OCI-LY7 (cell line): ENCODE measurements around the gene ESM1. TPM values are rescaled to one million over a fixed set of nuclear protein-coding genes. Genes with fewer than 3 reads are reported as not detected.

Experiments
- BruUV-seq: library from RNA; stranded (reverse); fragments of 400-500 nt; replicated peaks from 2 replicates; lab custom pipeline; 2021; lab: Mats Ljungman, UMichigan
- CTCF ChIA-PET: fragments of 300-600 bp; sonication (Branson Sonifier 250); formaldehyde crosslinking; loops from one replicate; lab custom pipeline; 2022; ENCODE audit warnings: antibody characterized with exemption; ENCODE audit not compliant: unreplicated experiment; lab: Charles Lee
- POLR2A ChIA-PET: fragments of 300-600 bp; sonication (Branson Sonifier 250); formaldehyde crosslinking; loops from one replicate; lab custom pipeline; 2022; ENCODE audit warnings: antibody characterized with exemption; lab: Charles Lee
- DNase-seq: peaks from one replicate; pipeline ENCODE4 v3.0.0-alpha.2; 2015; ENCODE audit warnings: low spot score
- H2AFZ ChIP-seq: fragments of 200-600 bp; sonication (generic), shearing (Covaris generic); 2 replicates; pipeline ENCODE4 v1.6.1; 2014; ENCODE audit warnings: mild to moderate bottlenecking, antibody characterized with exemption, low read length, moderate library complexity
- H3K27ac ChIP-seq: fragments of 200-600 bp; sonication (generic); 2 replicates; pipeline ENCODE4 v1.5.1; 2014; ENCODE audit warnings: mixed run types, low read depth, mild to moderate bottlenecking, moderate library complexity, low read length, inconsistent platforms; ENCODE audit not compliant: poor library complexity, severe bottlenecking
- H3K36me3 ChIP-seq: fragments of 200-600 bp; sonication (generic); 2 replicates; pipeline ENCODE4 v1.6.1; 2014; ENCODE audit warnings: mild to moderate bottlenecking, antibody characterized with exemption, low read length, moderate library complexity, mixed read lengths; ENCODE audit not compliant: insufficient read depth
- H3K4me1 ChIP-seq: fragments of 200-600 bp; sonication (generic); 2 replicates; pipeline ENCODE4 v1.5.1; 2014; ENCODE audit warnings: mild to moderate bottlenecking, low read length; ENCODE audit not compliant: insufficient read depth, poor library complexity, severe bottlenecking
- H3K4me2 ChIP-seq: fragments of 200-600 bp; sonication (generic); 2 replicates; pipeline ENCODE4 v1.6.1; 2014; ENCODE audit warnings: mild to moderate bottlenecking, low read length
- H3K4me3 ChIP-seq: fragments of 200-600 bp; sonication (generic); 2 replicates; pipeline ENCODE4 v1.5.1; 2014; ENCODE audit warnings: mild to moderate bottlenecking, low read depth, low read length; ENCODE audit not compliant: poor library complexity, severe bottlenecking
- H3K79me2 ChIP-seq: fragments of 200-600 bp; sonication (generic); 2 replicates; pipeline ENCODE4 v1.6.1; 2016; ENCODE audit warnings: low read depth, mild to moderate bottlenecking, low read length, moderate library complexity, mixed read lengths; ENCODE audit not compliant: insufficient read depth
- H3K9me2 ChIP-seq: fragments of 200-600 bp; sonication (generic); 2 replicates; pipeline ENCODE4 v1.6.1; 2016; ENCODE audit warnings: mild to moderate bottlenecking, low read length, mixed read lengths; ENCODE audit not compliant: insufficient read depth
- H3K9me3 ChIP-seq: fragments of 200-600 bp; sonication (generic); 2 replicates; pipeline ENCODE4 v1.6.1; 2014; ENCODE audit warnings: mild to moderate bottlenecking, mixed run types, low read length, mixed read lengths
- H4K20me1 ChIP-seq: fragments of 200-600 bp; sonication (generic); 2 replicates; pipeline ENCODE4 v1.6.1; 2014; ENCODE audit warnings: mild to moderate bottlenecking, antibody characterized with exemption, low read length, moderate library complexity, mixed read lengths; ENCODE audit not compliant: insufficient read depth
- EZH2phosphoT487 ChIP-seq: fragments of 200-600 bp; sonication (generic); IDR thresholded peaks from 2 replicates; pipeline ENCODE4 v1.6.1; 2018; ENCODE audit warnings: low read depth, borderline replicate concordance, mild to moderate bottlenecking, mixed run types, antibody characterized with exemption, low read length, moderate library complexity, mixed read lengths
- intact Hi-C: fragments of 100-400 bp; cut with micrococcal nuclease; formaldehyde crosslinking; loops from one replicate; pipeline ENCODE4 v1.10.0; 2022; ENCODE audit not compliant: unreplicated experiment
- total RNA-seq, 2 experiments: library from RNA; depleted of rRNA in 1 of 2; stranded (reverse); fragments of >200 nt in 1 of 2; shearing (Covaris generic) in 1 of 2; gene quantifications; 2 replicates each; pipeline ENCODE4 v1.2.3, GENCODE V29; 2014 to 2022
- TF ChIP-seq, protein P1 (sequence below): fragments of 200-600 bp; sonication (generic); conservative IDR thresholded peaks from 2 replicates; pipeline ENCODE4 v1.5.1; 2014; ENCODE audit warnings: mild to moderate bottlenecking, antibody characterized with exemption, low read length, moderate library complexity, mixed read lengths

ESM1 gene
- total RNA-seq, 2 experiments from 2014 or later = not detected

DNA sequence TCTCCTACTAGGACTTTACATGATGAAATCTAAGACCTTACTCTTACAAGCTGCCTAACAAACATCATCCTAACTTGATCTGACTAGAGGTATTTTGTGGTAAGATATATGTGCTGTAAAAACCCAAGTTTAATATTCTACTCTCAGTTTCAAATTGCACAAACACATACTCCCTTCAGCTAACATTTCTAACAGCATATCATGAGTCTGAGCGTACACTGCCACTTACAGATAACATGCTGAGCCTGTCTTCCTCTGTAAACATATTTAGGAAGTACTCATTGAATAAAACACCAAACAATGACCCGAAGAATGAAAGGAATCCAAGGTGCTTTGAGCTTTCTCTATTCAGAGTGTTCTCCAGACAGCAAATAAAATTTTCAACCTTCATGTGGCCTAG, 7.9 kb upstream of the ESM1 start:
- no peak for DNase-seq
- Histone ChIP-seq H3K9me2 (no peaks in the 10 kb centered on the region), H4K20me1 (no peaks in the 10 kb centered on the region), H3K4me1 (no peaks in the 10 kb centered on the region), H2AFZ (no peak overlapping the region), H3K27ac (no peak overlapping the region), H3K36me3 (no peaks in the 10 kb centered on the region), H3K9me3 (no peaks in the 10 kb centered on the region), H3K4me3 (no peak overlapping the region), H3K4me2 (no peak overlapping the region), H3K79me2 (no peaks in the 10 kb centered on the region)
- intact Hi-C loops = no loop called here
- ChIA-PET CTCF (no interaction called here), POLR2A (no interaction called here)
- TF ChIP-seq, protein P1, sequence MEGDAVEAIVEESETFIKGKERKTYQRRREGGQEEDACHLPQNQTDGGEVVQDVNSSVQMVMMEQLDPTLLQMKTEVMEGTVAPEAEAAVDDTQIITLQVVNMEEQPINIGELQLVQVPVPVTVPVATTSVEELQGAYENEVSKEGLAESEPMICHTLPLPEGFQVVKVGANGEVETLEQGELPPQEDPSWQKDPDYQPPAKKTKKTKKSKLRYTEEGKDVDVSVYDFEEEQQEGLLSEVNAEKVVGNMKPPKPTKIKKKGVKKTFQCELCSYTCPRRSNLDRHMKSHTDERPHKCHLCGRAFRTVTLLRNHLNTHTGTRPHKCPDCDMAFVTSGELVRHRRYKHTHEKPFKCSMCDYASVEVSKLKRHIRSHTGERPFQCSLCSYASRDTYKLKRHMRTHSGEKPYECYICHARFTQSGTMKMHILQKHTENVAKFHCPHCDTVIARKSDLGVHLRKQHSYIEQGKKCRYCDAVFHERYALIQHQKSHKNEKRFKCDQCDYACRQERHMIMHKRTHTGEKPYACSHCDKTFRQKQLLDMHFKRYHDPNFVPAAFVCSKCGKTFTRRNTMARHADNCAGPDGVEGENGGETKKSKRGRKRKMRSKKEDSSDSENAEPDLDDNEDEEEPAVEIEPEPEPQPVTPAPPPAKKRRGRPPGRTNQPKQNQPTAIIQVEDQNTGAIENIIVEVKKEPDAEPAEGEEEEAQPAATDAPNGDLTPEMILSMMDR = no peak
- no peak for TF ChIP-seq EZH2phosphoT487
- BruUV-seq = no TSS peak

DNA sequence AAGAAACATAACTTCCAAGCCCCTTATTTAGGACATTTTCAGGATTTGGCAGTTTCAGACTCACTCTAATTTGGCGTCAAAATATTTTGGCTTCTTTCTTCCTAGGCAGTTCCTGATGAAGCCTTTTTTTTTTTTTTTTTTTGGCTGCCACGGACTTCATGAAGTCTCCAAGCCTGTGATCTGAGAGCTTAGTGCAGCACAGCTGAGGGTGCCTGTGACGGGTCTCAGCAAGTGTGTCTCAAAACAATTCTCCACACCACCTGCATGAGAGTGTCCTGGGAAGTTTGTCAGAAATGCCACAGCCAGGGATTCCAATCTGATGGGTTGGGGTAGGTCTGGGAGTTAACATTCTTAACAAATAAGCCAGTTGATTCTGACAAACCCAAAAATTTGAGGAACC, 6.0 kb upstream of the ESM1 start:
- intact Hi-C loops = no loop called here
- POLR2A ChIA-PET = interaction anchor here (0.7 kb wide), 1 partner anchor 115 kb away, joined by 4 read pairs; no protein-coding TSS in a partner anchor
- Histone ChIP-seq H2AFZ (no peak overlapping the region), H3K4me1 (no peaks in the 10 kb centered on the region), H3K4me3 (no peak overlapping the region), H3K36me3 (no peaks in the 10 kb centered on the region), H3K9me3 (no peaks in the 10 kb centered on the region), H3K79me2 (no peaks in the 10 kb centered on the region), H3K4me2 (no peak overlapping the region), H3K9me2 (no peaks in the 10 kb centered on the region), H4K20me1 (no peaks in the 10 kb centered on the region), H3K27ac (no peak overlapping the region)
- DNase-seq = no peak
- TF ChIP-seq, protein P1 = no peak
- no peak for TF ChIP-seq EZH2phosphoT487
- no TSS peak for BruUV-seq
- CTCF ChIA-PET = no interaction called here

DNA sequence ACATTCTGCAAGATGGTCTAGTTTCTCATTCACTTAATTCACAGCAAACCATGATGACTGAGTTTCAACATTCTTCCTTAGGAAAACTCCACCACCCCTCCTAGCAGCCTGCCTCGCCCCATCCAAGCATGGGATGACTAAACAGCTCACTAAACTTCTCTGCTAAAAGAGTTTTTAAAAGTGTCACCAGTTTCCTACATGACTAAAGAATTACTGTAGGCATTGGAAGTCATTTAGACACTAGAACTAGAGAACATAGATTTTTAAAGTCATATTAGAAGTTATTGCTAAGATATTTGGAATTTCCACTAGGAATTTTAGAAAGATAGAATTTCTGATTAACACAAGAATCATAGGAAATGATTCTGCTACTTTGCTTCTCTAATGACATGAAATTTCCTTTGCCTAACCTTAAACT, 5.5 kb upstream of the ESM1 start:
- Histone ChIP-seq H3K9me2 (no peaks in the 10 kb centered on the region), H3K4me1 (no peaks in the 10 kb centered on the region), H3K4me2 (no peak overlapping the region), H3K9me3 (no peaks in the 10 kb centered on the region), H3K4me3 (no peak overlapping the region), H2AFZ (no peak overlapping the region), H3K36me3 (no peaks in the 10 kb centered on the region), H3K79me2 (no peaks in the 10 kb centered on the region), H4K20me1 (no peaks in the 10 kb centered on the region), H3K27ac (no peak overlapping the region)
- no TSS peak for BruUV-seq
- TF ChIP-seq EZH2phosphoT487 = no peak
- TF ChIP-seq, protein P1 = no peak
- POLR2A ChIA-PET = interaction anchor here (1.2 kb wide), 1 partner anchor 118 kb away, joined by 3 read pairs; no protein-coding TSS in a partner anchor
- DNase-seq = no peak
- CTCF ChIA-PET = no interaction called here
- intact Hi-C loops = no loop called here
